ENCODE results near the gene AVPR1A. TPM values are rescaled to one million over a fixed set of nuclear protein-coding genes. Genes with fewer than 3 reads are reported as not detected.

AVPR1A gene
- total RNA-seq (2022; extraction: Qiagen RNA extraction) = 0.01 to 0.12 TPM (median 0.03 TPM) in 5 replicates

DNA sequence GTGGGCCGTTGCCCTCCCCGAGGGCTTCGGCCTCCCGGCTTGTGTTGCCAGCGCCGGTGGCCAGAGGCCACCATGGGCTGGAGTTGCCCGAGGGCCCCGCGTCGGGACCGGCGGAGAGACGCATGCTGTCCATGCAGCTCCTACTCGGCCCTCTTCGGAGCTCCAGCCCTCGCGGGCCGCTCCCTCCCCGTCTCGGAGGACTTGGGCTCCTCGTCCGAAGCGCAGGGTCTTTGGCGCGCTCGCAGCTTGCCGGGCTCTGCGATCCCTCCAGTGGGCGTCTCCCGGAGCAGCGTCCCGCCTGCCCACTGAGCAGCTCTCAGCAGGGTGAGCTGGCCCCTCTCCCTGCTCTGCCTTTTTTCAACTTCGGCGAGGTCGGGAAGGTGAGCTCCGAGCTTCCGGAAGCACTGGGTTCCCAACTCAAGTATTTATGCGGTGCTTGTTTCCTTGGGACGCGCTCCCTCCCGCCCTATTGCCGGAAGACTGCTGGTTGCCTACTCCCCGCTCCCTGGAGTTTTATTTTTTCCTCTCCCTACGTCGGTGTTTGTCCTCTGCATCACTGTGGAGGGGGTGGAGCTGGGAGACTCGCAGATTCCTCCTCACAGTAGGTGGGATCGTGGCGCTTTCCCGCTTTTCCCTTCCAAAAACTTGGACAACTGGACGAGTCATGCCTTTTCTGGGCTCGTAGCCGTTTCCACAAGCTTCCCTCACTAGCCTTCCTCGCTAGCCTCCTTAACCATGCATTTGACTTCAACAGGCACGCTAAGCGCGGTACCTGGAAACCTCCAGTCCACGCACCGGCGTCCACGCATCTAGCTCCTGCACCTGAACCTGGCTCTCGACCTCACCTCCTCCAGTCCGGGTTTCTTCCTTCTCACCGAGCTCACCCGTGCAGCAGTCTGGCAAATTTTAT lies at the start of gene AVPR1A:
TSS of gene AVPR1A (minus strand) at position 489 of the 910 bp plus-strand sequence. CDS start at position 124, 365 bp downstream.

Other genes with a start within 250 kb of the AVPR1A start
- 6.4 to 10.8 TPM (median 6.9 TPM) in 5 replicates for gene PPM1H, start 216.1 kb downstream of the AVPR1A start, total RNA-seq (2022; extraction: Qiagen RNA extraction)